NCI-H128 (cell line): ENCODE results near the gene ANKRD18A.
"Not testable (repeated sequence)": the region's sequence is repeated elsewhere in the genome, so short reads cannot be mapped to it uniquely, and the experiment has no call there.

Source experiments
- DNase-seq: peaks from one replicate; lab custom pipeline; 2025; ENCODE audit not compliant: unreplicated experiment; lab: John Stamatoyannopoulos, UW

The ANKRD18A gene

DNA sequence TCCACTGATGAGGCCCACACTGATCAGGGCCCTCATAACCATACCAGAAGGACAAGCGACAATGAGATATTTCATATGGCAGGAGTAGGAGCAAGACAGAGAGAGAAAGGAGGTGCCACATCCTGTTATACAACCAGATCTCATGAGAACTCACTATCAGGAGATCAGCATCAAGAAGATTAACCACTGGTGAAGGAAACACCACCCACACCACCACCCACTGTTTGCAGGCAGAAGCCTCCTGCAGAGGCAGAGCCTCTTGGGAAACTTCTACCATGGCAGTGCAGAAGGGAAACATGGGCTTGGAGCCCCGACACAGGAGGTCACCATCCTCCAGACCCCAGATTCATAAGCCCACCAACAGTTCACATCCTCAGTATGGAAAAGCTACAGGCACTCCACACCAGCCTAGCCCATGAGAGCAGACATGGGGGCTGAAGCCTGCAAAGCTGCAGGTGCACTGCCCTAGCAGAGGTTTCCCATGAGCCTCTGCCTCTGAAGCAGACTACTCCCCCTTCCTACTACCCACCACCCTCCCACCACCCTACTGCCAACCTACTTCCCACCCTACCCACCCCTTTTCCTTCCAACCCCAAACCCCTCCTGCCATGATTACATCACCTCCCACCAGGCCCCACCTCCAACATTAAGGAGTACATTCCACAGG lies 73.8 kb downstream of the ANKRD18A start:
- not testable (repeated sequence) for DNase-seq

DNA sequence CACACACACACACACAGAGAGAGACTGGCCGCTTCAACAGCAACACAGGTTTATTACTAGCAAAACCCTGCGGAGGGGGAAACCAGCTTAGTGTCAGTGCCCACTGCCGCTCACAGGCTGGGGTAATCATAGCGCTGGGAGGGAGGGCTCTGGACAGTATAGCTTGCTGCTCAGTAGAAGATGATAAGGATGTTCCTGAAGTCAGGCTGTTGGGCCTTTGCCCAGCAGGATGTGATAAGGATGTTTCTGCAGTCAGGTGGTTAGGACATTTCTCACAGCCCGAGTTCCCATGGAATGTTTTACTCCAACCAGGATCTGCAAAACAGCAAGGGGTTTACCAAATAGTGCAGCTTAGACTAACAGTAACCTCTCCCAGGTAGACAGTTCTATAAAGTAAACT lies 79.9 kb downstream of the ANKRD18A start:
- DNase-seq = not testable (repeated sequence)

DNA sequence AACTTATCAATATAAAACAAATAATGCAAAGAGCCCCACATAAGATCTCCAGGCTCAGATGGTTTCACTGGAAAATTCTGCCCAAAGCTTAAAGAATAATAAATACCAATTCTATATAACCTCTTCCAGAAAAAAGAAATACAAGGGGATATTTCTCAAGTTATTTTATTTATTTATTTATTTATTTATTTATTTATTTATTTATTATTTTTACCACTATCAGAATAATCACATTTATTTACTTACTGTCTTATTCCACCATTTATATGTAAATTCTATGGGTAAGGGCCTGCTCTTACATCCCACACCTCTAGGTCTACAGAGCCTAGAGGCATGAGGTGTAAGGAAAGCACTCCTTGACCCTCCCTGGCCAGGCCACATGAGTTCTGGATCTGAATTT lies 91.1 kb downstream of the ANKRD18A start:
- DNase-seq = no peak

DNA sequence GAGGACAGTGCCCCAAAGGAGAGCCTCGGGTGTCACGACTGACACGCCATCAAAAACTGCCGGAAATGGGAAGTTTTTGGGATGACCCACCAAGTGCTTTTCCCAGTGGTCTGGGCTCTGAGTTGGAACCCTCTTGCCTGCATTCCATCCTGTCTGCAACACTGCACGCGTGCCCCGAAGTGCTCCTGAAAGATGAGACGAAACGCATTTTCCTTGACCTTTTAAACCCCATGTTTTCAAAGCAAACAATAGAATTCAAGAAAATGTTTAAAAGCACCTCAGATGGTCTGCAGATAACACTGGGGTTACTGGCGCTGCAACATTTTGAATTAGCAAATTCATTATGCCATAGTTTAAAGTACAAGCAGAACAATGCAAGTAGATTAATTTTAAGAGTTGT lies 92.9 kb downstream of the ANKRD18A start:
- DNase-seq = no peak

DNA sequence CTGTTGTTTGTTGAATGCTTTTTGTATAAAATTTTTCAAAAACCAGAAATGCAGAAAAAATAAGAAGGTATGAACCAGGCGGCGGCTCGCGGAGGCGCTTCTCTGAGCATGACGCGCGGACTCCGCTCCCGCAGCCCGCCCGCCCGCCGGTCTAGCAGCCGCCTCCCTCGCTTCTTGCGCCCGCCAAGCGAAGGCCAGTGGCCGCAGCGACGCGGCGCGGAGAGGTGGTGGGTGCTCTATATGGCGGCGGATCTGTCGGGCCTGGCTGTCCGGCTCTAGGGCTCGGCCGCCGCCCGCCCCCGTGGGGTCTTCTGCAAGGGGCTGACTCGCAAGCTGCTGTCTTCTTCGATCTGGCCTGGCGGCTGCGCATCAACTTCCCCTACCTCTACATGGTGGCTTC lies 93.8 kb downstream of the ANKRD18A start:
- DNase-seq = no peak

DNA sequence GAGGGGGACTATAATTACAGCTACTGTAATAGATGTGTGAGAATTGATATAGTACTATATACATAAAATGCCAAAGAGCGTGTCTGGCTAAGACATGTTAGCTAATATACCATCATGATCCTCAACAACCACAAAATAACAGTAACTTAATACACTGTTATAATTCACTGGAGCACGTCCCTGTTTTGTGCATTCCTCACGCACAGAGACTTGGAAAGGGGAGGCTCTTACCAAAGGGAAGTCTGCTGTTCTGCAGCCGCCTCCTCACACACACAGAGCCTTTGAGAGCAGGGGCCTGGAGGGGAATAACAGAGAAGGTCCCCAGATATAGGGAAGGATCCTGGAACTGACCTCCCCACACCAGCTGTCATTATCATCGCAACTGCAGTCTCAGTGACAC lies 97.3 kb downstream of the ANKRD18A start:
- no peak for DNase-seq

DNA sequence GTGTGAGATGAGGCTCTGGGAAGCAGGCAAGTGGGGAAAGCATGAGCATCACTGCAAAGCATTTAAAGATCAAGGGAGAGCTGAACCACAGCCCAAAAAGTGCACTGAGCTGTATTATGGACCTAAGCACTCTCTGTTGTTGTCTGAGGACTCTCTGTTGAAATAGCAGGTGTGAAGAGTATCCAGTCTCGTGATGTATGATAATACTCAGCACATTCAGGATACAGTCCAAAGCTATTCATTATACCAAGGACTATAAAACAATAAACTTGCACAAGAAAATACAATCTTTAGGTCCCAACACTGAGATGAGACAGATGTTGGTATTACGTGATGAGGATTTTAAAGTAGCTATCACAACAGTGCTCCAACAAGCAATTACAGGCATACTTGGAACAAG lies 98.6 kb downstream of the ANKRD18A start:
- DNase-seq = no peak
